C4-2B (cell line): ENCODE measurements around the gene PTGR2.
"Not testable (repeated sequence)": the region's sequence is repeated elsewhere in the genome, so short reads cannot be mapped to it uniquely, and the experiment has no call there.

Experiments
- H3K27ac ChIP-seq: fragments of 450-650 bp; 2 replicates; pipeline ENCODE4 v1.5.1; 2017
- CTCF ChIP-seq: fragments of 450-650 bp; conservative IDR thresholded peaks from 2 replicates; pipeline ENCODE4 v1.5.1; 2017; ENCODE audit warnings: mild to moderate bottlenecking
- ZFX ChIP-seq: fragments of 450-650 bp; IDR thresholded peaks from 2 replicates; pipeline ENCODE4 v1.6.1; 2017

The PTGR2 gene

DNA sequence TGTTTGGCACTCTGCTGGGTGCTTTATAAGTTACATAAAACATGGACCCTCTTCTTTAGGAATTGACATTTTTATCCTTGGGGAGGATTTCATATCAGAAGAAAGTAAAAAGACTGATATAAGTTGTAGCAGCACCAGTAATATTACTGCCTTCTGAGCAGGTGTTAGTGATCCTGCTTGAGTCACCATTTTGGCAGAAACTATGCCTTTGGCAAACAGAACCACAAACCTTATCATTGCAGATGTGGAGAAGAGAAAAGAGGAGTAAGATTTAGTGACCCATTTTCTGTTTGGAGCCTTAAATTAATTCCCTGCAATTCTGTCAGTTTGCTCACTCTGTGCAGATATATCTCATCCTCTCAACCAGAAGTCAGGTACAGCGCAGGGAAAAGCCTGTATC is 58.0 kb downstream of the PTGR2 start:
- no peak overlapping the region for H3K27ac ChIP-seq
- TF ChIP-seq CTCF (no peak), ZFX (no peak)

GRCh38 chr14:73913256-73913655 is 61.6 kb downstream of the PTGR2 start:
- TF ChIP-seq CTCF (no peak), ZFX (no peak)
- H3K27ac ChIP-seq = no peak overlapping the region

- H3K27ac ChIP-seq = no peak overlapping the region
- TF ChIP-seq CTCF (no peak), ZFX (no peak)
Observed at GRCh38 chr14:73916324-73916723, 64.7 kb downstream of the PTGR2 start.

DNA sequence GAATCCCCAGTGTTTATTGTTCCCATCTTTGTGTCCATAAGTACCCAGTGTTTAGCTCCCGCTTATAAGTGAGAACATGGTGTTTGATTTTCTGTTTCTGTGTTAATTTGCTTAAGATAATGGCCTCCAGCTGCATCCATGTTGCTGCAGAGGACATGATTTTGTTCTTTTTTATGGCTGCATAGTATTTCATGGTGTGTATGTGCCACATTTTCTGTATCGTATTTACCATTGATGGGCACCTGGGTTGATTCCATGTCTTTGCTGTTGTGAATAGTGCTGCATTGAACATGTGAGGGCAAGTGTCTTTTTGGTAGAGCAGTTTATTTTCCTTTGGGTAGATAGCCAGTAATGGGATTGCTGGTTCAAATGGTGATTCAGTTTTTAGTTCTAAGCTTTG is 67.8 kb downstream of the PTGR2 start:
- not testable (repeated sequence) for H3K27ac ChIP-seq

GRCh38 chr14:73924337-73924736 is 72.7 kb downstream of the PTGR2 start:
- no peak overlapping the region for H3K27ac ChIP-seq
- TF ChIP-seq ZFX (no peak), CTCF (no peak)
